Islet of Langerhans (tissue), 1 donor: Measurements from ENCODE around the gene TIAM2.
"Not testable (repeated sequence)": the region's sequence is repeated elsewhere in the genome, so short reads cannot be mapped to it uniquely, and the experiment has no call there.

Experiments
- FAIRE-seq: peaks from one replicate; lab custom pipeline; 2011; peaks lifted over from hg19 to GRCh38; lab: Jason Lieb, UNC

TIAM2 gene

GRCh38 chr6:155103083-155103645 is 108.0 kb downstream of the TIAM2 start:
- not testable (repeated sequence) for FAIRE-seq

GRCh38 chr6:155103816-155104366 is 108.8 kb downstream of the TIAM2 start:
- no peak for FAIRE-seq

GRCh38 chr6:155106456-155107115 is 111.5 kb downstream of the TIAM2 start:
- FAIRE-seq = no peak

GRCh38 chr6:155107432-155108069 is 112.4 kb downstream of the TIAM2 start:
- FAIRE-seq = no peak

- FAIRE-seq = no peak
Observed at GRCh38 chr6:155108070-155108820, 113.1 kb downstream of the TIAM2 start.

GRCh38 chr6:155110721-155111120 is 115.6 kb downstream of the TIAM2 start:
- FAIRE-seq = no peak

- no peak for FAIRE-seq
Observed at GRCh38 chr6:155112757-155113156, 117.6 kb downstream of the TIAM2 start.

GRCh38 chr6:155115893-155116570 is 120.9 kb downstream of the TIAM2 start:
- FAIRE-seq = no peak

- FAIRE-seq = no peak
Observed at GRCh38 chr6:155116571-155116910, 121.4 kb downstream of the TIAM2 start.

GRCh38 chr6:155117256-155117655 is 122.1 kb downstream of the TIAM2 start:
- FAIRE-seq = no peak

- no peak for FAIRE-seq
Observed at GRCh38 chr6:155117785-155118184, 122.7 kb downstream of the TIAM2 start.

- not testable (repeated sequence) for FAIRE-seq
Observed at GRCh38 chr6:155119201-155119600, 124.1 kb downstream of the TIAM2 start.

GRCh38 chr6:155120034-155120433 is 124.9 kb downstream of the TIAM2 start:
- no peak for FAIRE-seq

GRCh38 chr6:155121294-155121693 is 126.2 kb downstream of the TIAM2 start:
- FAIRE-seq = no peak

- no peak for FAIRE-seq
Observed at GRCh38 chr6:155121699-155122098, 126.6 kb downstream of the TIAM2 start.

GRCh38 chr6:155122199-155122950 is 127.3 kb downstream of the TIAM2 start:
- no peak for FAIRE-seq

- no peak for FAIRE-seq
Observed at GRCh38 chr6:155123520-155123919, 128.4 kb downstream of the TIAM2 start.

- no peak for FAIRE-seq
Observed at GRCh38 chr6:155125906-155126305, 130.8 kb downstream of the TIAM2 start.

GRCh38 chr6:155126727-155127439 is 131.8 kb downstream of the TIAM2 start:
- no peak for FAIRE-seq

- FAIRE-seq = no peak
Observed at GRCh38 chr6:155128977-155129376, 133.9 kb downstream of the TIAM2 start.

GRCh38 chr6:155129744-155130143 is 134.6 kb downstream of the TIAM2 start:
- no peak for FAIRE-seq
